Lower leg skin (tissue), 3 donors: ENCODE results near the gene ARRDC2.

Experiments used
- POLR2A ChIP-seq, 2 donors: fragments of 450-650 bp; IDR thresholded peaks; one replicate each; pipeline ENCODE4 v1.6.1; 2016 to 2017; ENCODE audit warnings: antibody characterized with exemption in 2 of 2, mild to moderate bottlenecking in 1 of 2, moderate library complexity in 1 of 2
- TF ChIP-seq, protein P1 (sequence below), 3 donors: fragments of 450-650 bp; IDR thresholded peaks; one replicate each; pipeline ENCODE4 v1.5.1; 2016; ENCODE audit warnings: antibody characterized with exemption in 3 of 3, mild to moderate bottlenecking in 3 of 3, moderate library complexity in 2 of 3

DNA sequence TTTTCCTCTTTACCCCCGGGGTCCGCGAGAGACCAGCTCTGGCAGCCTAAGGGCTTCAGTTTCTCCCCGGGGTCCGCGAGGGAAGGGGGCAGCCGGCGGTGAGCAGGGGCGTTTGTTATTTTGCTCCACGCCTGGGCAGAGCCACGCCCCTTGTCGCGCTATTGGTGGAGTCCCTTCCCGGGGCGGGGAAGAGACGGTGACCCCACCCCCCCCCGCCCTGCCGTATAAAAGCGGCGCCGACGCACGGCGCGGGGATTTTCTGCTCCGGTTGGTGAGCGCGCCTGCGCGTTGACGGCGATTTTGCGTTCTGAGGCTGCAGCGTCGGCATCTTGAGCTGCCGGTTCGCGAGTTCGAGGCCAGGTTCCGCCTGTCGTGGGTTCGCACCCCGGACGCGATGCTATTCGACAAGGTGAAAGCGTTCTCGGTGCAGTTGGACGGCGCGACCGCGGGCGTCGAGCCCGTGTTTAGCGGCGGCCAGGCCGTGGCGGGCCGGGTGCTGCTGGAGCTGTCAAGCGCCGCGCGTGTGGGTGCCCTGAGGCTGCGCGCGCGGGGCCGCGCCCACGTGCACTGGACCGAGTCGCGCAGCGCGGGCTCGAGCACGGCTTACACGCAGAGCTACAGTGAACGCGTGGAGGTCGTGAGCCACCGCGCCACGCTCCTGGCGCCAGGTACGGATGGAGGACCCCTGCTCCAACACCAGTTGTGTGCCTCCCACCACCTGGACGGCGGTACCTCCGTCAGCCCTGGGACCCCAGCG is at the start of gene ARRDC2:
- TF ChIP-seq, protein P1, sequence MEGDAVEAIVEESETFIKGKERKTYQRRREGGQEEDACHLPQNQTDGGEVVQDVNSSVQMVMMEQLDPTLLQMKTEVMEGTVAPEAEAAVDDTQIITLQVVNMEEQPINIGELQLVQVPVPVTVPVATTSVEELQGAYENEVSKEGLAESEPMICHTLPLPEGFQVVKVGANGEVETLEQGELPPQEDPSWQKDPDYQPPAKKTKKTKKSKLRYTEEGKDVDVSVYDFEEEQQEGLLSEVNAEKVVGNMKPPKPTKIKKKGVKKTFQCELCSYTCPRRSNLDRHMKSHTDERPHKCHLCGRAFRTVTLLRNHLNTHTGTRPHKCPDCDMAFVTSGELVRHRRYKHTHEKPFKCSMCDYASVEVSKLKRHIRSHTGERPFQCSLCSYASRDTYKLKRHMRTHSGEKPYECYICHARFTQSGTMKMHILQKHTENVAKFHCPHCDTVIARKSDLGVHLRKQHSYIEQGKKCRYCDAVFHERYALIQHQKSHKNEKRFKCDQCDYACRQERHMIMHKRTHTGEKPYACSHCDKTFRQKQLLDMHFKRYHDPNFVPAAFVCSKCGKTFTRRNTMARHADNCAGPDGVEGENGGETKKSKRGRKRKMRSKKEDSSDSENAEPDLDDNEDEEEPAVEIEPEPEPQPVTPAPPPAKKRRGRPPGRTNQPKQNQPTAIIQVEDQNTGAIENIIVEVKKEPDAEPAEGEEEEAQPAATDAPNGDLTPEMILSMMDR (IDR thresholded peaks at IDR 0.05) = no peak
- no peak for TF ChIP-seq POLR2A (IDR thresholded peaks at IDR 0.05)
